Activated CD4-positive, alpha-beta T cell treated with anti-CD3 and anti-CD28 coated beads for 4 hours (primary cell): ENCODE results near the gene LMF1.

Experiments used
- DNase-seq, 2 donors: peaks; one replicate each; pipeline ENCODE4 v3.0.0-alpha.2; 2020

LMF1 gene

DNA sequence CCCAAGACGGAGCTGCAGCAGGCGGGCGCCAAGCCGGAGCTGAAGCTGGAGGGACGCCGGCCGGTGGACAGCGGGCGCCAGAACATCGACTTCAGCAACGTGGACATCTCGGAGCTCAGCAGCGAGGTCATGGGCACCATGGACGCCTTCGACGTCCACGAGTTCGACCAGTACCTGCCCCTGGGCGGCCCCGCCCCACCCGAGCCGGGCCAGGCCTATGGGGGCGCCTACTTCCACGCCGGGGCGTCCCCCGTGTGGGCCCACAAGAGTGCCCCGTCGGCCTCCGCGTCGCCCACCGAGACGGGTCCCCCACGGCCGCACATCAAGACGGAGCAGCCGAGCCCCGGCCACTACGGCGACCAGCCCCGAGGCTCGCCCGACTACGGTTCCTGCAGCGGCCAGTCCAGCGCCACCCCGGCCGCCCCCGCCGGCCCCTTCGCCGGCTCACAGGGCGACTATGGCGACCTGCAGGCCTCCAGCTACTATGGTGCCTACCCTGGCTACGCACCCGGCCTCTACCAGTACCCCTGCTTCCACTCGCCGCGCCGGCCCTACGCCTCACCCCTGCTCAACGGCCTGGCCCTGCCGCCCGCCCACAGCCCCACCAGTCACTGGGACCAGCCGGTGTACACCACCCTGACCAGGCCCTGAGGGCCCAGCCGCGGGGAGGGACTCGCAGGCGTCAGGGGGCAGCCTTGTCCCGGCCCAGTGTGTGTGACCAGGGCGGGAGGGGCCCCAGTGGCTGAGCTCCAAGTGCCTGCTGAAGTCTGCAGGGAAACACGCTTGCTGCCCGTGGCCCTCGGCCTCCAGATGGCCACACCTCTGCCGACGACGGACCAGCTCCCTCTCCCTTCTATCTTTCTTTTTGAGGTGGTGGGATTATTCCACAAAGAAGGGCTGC, 14.2 kb upstream of the LMF1 start:
- DNase-seq = no peak

DNA sequence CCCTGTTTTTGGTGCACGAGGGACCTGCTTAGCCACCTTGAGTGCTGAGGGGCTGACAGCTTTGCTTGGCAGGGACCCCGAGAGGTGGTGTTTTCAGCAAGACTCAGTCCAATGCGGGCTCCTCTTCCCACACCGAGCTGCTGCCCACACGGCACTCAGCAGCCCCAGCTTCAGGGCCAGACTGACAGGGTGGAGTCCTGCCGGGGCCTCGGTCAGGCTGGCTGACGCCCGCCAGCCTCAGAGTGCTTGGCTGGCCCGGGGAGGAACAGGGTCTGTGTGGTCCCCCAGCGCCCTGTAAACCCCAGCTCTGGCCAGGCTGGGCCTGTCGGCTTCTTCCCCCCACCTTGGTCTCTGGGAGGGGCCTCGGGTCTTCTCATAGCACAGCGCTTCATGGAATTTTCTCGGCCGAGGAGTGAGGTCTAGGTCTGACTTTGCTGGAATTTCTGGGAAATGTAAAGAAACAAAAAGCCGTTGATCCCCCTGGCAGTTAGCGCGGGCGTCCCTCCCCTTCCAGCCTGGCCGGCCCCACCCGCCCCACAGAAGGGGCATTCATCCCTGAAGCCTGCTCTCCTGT, 13.4 kb upstream of the LMF1 start:
- no peak for DNase-seq

DNA sequence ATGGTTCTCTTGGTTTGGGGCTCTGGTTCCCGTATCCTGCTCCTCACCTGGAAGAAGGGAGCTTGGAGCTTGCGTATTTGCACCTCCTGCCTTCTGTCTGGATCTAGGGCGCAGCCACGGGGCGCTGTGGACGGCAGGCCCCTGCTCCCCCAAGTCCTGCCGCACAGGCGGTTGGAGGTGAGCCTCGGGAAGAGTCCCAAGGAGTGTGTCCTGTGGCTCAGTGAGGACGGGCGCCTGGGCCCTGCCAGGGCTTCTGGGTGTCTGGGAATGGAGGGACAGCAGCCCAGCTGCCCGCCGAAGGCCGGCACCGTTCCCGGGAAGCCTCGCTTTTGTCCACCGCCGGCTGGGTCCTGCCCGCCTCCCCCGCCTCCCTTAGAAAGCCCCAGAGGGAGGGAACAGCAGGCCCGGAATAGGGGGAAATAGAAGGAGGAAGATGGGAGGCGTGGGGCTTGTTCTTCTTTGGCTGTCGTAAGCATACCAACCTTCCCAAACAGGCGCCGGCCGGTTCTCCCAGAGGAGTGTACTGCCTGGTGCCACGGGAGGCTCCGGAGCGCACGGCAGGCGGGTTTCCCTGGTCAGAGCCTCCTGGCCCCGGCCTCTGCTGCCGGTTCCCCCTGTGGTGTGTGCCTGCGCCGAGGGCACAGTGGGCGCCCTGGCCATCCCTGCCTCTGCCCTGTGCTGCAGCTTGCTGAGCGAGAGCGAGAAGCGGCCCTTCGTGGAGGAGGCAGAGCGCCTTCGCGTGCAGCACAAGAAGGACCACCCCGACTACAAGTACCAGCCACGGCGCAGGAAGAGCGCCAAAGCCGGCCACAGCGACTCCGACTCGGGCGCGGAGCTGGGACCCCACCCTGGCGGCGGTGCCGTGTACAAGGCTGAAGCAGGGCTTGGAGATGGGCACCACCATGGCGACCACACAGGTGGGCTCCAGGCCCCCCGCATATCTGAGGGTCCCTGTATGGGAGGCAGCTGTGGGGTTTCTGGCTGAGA, 12.6 kb upstream of the LMF1 start:
- no peak for DNase-seq

DNA sequence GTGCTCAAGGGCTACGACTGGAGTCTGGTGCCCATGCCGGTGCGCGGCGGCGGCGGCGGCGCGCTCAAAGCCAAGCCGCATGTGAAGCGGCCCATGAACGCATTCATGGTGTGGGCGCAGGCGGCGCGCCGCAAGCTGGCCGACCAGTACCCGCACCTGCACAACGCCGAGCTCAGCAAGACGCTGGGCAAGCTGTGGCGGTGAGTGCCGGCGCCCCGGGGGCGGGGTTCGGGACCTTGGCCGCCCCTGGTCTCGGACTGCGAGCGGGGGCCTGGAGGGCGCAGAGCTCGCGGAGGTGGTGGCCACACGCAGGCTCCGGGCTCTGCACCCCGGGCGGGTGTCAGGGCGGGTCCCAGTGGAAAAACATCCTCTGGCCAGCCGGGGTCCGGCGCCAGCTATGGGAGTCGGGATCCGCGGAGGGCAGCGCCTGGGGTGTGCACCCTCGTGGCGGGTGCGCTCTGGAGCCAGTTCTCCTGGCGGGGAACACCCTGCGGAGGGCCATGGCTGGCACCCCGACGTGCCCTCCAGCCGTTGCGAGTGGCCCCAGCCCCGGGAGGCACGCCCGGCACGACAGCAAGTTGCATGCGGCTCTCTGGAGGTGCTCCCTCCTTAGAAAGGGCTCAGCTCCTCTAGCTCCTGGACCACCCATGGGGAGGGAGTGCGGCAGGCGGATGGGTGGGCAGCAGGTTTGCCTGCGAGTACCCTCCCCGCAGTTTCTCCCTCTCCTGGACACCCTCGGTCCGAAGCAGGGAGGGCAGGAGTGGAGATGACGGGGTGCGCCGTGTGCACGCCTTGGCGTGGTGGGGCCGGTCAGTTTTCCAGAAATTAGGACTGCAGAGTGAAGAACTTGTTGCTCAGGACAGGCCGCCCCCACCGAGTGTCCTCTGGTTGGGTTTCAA, 11.6 kb upstream of the LMF1 start:
- DNase-seq = no peak

DNA sequence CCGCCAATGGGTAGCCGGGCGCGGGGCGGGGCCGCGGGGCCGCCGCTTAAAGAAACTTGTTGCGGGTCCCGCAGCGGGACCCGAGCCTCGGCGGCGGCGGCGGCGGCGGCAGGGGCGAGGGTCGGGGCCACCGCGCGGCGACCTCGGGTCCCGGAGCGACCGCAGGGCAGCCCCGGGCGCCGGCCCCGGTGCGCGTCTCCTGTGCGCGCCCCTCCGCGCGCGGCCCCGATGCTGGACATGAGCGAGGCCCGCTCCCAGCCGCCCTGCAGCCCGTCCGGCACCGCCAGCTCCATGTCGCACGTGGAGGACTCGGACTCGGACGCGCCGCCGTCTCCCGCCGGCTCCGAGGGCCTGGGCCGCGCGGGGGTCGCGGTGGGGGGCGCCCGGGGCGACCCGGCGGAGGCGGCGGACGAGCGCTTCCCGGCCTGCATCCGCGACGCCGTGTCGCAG, 10.9 kb upstream of the LMF1 start, which contains the start of gene SOX8:
SOX8 (plus strand) TSS at position 76 of the 450 bp plus-strand sequence; CDS start at position 229, 153 bp downstream.
- no peak for DNase-seq

DNA sequence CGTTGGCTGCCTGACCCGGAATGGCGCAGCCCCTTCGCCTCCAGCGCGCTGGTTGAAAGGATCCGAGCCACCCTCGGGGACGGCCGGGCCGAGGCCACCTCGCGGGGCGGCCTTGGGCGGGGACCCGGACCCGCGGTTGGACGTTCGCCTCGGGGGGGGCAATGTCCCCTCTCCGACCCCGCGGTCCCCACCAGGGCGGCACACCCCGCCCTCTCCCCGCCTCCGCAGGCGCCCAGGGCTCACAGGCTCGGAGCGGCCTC, 9.7 kb upstream of the LMF1 start:
- DNase-seq = no peak

DNA sequence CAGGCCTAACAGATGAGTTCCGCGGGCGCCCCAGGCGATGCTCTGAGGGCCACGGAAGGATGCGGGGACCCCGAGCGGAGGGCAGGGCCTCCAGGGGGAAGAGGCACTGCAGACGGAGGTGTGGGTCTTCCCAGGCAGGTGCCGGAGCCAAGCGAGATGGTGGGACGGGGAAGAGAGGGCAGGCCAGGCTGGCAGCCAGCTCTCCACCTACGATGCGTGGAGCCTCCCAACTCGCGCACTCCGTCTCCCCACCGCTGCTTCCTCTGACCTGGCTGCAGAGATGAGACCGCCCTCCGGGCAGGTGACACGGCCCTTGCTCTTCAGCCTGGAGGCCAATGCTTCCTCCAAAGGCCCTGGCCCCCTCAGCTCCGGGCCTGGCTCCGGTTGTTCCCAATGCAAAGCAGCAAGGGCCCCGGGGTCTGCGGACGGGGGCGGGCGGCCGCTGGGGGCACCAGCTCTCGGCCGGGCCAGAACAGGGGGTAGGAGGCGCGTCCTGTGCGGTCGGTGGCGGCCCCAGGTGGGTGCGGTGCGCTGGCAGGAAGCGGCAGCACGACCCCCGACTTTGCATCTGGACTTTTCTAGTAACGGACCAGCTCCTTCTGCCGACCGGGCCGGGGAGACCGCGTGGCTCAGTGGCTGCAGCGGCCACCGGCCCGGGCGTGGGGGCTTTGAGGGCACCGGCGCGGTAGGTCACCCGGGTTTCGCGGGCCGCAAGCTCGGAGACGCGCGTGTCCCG, 9.2 kb upstream of the LMF1 start:
- DNase-seq = no peak

DNA sequence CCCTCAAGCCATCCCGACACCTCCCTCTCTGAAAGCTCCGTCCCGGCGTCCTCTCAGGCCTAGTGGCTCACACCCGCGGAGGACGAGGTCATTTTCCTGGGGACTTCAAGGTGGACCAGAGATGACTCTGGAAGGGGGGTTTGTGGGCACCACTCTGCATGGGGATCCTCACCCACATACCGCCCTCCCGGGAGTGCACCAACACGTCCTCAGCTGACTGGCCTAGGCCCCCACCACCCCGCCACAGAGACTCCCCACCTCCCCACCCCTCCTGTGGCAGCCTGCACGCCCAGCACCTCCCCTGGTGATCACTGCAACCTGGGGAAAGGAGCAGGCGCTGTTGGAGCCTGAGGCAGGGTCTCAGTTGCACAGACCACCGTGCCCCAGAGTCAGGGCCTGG, 8.4 kb upstream of the LMF1 start:
- no peak for DNase-seq

DNA sequence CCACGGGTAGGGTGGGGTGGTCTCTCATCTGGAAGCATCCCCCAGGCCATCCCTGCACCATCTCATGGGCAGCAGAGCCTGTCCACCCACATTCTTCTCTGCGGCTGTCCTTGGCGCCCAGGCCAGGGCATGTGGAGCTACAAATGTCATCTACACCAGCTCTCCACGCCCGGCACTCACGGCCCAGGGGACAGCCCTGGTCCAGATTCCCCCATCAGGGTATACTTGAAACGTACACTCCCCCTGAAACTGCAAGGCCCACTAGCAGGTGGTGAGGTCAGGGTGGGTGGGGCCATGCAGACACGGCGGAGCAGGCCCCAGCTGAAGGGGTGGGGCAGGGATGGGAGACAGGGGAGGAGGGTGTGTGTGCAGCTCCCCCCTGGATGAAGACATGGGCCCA, 7.6 kb upstream of the LMF1 start:
- DNase-seq = no peak

DNA sequence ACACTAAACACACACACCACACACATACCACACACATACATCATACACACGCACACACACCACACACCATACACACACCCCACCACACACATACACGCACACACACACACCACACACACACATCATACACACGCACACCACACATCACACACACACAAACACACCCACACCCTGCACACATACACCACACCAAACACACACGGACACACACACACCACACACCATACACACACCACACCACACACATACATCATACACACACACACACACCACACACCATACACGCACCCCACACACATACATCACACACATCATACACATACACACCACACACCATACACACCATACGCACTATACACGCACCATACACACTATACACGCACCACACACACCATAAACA, 7.1 kb upstream of the LMF1 start:
- DNase-seq = no peak

DNA sequence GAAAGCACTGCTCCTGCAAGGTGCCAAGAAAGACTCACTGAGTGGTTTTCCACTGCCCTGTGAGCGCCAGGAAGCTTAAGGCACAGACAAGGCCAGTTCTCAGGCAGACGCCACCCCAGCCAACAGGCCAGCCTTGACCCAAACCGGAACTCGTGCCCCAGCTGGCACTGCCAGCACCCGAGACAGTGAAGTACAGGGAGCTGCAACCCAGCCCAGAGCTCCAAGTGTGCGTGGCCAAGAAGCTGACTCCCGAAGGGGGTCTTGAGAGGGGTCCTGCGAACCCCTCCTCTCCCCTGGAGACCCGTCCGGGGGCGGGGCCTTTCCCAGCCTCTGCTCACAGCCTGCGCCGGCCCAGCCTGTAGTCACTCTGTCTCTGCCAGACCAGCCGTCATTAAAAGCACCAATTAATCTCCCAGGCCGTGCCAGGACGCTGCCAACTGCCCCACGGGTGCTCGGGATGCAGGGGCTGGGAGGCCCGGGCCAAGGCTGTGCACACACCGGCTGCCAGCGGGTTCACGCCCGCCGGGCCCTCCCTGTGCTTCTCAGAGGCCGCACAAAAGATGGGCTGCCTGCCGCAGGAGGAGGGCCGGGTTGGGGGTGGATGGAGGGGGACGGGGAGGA, 6.4 kb upstream of the LMF1 start:
- no peak for DNase-seq

DNA sequence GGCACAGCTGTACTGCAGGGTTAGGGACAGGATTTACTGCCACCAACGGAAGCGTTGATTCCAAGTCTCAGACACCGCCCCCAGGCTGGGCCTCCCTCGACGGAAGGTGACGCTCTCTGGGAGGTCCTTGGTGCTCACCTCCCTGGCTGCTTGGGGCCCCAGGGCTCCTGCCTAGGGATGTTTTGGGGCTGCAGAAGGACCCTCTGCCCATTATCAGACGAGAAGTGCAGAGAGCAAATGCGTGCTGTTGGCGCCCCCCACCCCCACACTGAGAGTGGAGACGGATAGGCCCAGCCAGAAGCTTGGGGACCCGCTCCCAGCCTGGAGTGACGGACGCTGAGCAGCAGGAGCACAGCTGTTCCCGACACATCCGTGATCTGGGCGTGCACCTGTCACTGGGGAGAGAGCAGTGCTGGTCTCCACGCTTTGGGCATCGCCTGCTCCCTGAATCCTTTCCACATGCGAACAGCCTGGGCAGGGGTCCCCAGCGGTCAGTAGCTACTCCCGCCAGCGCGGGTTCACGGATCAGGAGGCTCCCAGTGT, 5.7 kb upstream of the LMF1 start:
- DNase-seq = no peak

DNA sequence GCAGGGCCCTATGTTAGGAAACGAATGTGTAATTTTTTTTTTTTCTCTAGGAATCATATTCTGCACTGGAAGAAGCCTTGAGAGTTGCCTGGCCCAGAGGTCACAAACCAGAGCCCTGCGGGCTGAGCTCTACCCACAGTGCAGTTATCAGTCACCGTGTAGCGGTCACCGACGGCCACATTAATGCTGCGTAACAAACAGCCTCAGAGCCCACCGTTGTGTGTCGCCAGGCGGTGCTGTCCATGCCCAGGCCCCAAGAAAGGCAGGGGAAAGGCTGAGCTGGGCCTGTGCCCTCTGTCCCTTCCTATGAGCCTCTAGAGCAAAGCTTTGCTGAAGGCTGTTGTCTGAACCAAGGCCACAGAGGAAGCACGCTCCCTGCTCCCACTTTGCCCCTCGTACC, 4.5 kb upstream of the LMF1 start:
- DNase-seq = no peak

DNA sequence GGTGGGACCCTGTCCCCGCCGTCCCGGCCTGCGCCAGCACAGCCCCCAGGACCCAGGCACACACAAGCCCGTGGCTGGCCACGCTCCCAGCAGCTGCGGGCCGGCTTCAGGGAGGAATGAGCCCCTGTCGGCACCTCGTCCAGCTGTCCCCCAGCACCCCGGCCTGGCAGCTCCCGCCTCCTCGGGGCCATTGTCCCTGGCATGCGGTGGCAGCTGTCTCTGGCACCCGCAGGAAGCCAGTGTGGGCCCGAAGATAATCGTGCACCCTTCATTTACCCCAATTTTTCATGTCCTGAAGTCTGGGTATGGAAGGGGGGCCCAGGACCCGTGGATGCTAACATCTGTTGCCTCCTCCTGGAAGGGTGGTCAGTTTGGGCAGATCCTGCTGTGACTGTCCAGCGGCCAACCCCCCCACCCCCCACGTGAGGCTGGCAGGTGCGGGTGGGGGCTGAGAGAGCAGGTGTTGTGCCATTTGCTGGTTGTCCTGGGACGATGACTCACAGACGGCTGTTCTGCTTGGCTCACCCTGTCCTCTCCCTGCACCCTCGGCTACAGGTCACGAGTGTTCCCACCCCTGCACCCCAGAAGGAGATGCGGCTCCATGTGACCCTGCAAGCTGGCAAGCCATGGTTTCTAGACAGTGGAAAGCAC, 4.0 kb upstream of the LMF1 start:
- no peak for DNase-seq

DNA sequence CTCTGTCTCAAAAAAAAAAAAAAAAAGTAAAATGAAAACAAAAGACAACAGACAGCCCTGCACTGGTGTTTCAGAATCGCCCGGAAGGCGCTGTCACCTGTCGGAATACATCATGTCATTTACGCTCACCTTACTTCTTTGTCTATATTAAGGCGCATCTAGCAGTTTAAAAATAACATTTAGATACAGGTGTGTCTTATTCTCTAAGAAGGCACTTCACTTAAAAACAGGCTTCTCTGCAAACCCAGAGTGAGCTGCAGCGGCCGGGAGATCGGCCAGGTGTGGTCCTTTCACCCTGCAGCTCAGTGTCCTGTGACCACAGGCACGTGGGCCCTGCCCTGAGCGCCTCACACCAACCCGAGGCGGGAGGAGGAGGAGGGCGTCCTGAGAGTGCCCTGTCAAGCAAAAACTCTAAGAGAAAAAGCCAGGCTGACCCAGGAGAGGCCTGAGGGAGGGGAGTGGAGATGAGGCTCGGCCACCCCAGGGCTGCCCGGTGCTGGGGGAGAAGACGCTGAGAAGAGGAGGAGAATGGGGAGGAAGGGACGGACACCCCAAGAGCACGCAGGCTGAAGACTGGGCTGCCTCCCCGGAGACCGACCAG, 3.3 kb upstream of the LMF1 start:
- DNase-seq = no peak

DNA sequence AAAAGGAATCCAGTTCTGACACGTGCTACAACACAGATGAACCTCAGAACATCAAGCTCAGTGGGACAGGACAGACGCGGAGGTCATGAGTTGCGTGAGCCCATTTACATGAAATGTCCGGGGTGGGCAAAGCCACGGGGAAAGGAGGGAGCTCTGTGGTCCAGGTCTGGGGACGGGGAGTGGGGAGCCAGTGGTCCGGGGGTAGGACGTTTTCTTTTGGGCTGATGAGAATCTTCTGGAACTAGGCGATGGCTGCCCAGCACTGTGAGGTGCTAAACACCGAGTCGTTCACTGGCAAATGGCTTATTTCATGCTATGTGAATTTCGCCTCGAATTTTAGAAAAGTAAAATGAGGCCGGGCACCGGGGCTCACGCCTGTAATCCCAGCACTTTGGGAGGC, 2.6 kb upstream of the LMF1 start:
- DNase-seq = no peak

DNA sequence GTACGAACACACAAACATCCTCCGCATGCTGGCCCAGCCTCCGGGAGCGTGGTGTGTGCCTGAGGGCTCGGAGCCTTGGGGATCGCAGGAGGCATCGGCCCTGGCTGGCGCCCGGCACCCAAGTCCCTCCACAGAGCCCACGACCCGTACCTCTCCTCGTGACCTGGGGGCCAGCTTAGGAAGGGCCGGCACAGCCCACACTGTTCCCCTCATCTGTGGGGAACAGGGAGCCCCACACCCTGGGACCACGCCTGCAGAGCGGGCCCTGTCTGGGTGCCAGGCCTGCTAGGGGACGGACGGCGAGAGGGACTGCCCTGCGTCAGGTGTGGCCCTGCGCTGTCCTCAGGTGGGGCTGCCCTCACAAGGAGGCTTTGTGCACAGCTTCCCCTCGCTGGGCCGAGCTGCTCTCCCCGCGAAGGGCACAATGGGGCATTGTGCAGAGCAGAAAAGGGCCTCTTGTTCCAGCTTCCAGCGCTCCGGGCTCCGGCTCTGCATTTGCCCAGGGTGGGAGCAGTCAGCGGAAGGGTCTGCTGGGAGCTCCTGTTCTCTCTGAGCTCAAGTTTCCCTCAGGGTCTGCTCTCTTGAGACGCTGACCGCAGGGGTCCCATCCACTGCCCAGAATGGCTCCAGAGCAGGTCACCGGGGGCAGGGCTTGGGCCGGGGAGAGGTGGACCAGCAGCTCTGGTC, 1.7 kb upstream of the LMF1 start:
- DNase-seq = no peak

DNA sequence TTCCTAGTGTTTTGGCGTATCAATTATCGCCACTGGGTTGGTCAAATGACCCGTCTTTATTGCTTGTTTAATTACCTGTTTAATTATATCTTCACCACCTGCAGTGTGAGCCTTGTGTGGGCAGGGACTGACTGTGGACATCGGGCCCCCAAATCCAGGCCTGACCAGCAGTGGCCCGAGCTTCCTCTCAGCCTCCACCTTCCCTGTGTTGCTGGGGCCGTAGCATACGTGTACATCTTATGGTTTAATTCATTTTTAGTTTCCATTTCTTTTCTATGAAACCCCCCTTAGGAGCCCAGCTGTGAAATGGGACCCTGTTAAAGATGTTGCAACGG, 1.2 kb upstream of the LMF1 start:
- no peak for DNase-seq

DNA sequence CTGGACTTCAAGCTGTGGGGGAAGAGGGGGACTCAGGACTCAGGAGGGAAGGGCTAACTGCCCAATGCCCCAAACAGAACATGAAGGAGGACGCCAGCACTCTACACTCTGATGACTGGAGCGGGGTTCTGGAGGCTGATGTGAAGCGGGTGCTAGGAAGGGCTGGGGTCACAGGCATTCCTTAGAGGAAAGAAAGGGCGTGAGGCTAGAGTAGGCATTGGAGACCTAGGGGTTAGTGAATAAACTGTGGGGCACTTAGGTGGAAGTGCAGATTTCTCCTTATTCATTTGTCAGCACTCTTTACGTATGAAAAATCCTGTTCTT, 760 bp upstream of the LMF1 start:
- no peak for DNase-seq

DNA sequence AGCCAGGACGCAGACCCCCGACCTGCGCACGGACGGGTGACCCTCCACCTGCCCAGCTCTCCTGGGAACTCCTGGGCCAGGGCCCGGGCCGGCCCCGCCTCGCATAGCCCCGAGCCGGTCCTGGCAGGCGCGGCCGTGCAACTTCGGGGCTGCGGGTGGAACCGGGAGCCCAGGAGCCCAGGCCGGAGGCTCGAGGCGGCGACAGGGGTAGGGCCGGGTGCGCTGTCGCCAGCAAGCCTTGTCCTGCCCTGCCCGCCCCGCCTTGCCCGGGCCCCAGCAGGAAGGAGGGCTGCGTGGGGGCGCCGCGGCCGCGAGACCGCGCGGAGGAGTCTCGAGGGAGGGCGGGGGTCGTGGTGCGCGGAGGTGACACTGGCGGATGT, 408 bp downstream of the LMF1 start:
- DNase-seq = no peak
